ENCODE data around the gene MGAT4A. TPM values are rescaled to one million over a fixed set of nuclear protein-coding genes. Genes with fewer than 3 reads are reported as not detected.

Gene MGAT4A
- total and polyA plus RNA-seq, 2 of the 13 experiments (the other 11 are each of a cell fraction or from before 2014, with no cell fraction given): 47.2 to 90.9 TPM

- TF ChIP-seq ZNF513 (CRISPR knock-in tag; conservative IDR thresholded peaks at IDR 0.05) (no peak), ASH2L (IDR thresholded peaks at IDR 0.05; ENCODE audit: insufficient read length, low read depth, low read length) (peak; percentile 4), ZNF253 (CRISPR knock-in tag; IDR thresholded peaks at IDR 0.05; ENCODE audit: borderline replicate concordance) (no peak), ZNF546 (CRISPR knock-in tag; conservative IDR thresholded peaks at IDR 0.05) (0 out of 2 replicates have a peak, but pooled peaks have one; percentile 17), CENPT (CRISPR knock-in tag; IDR thresholded peaks at IDR 0.05; ENCODE audit: low read depth) (no peak), MATR3 (CRISPR knock-in tag; IDR thresholded peaks at IDR 0.05) (no peak), ZNF7 (CRISPR knock-in tag; IDR thresholded peaks at IDR 0.05) (no peak), ZNF367 (CRISPR knock-in tag; IDR thresholded peaks at IDR 0.05; ENCODE audit: borderline replicate concordance) (no peak)
Measured at GRCh38 chr2:98702858-98703620, 27.9 kb downstream of the MGAT4A start (continued).

- H3K4me3 ChIP-seq (replicated peaks in 1 of 3; ENCODE audit: insufficient read depth in 1 of 3, low read depth in 2 of 3, low read length in 3 of 3): peak overlapping the region; percentile 21 to 55 (median 29)
- ATAC-seq: peak; percentile 99
- in situ Hi-C loops (cut with HindIII; ENCODE audit: extremely low pct_ligation_motif_present, low pct_unique_long_range_greater_than_20kb): no loop called here
- H2AFZ ChIP-seq (ENCODE audit: low read length): no peak overlapping the region
- peaks cover 6% of the 10 kb centered on the region; the same call in 1 of the 2 replicates for H4K20me1 ChIP-seq (ENCODE audit: insufficient read depth, low read length)
- CTCF ChIA-PET (ENCODE audit: low intra/inter-chr PET ratio, low total read pairs): no interaction called here
- peak; percentile 91 for DNase-seq (ENCODE audit: low spot score)
- peak overlapping the region; percentile 88 for H3K27ac ChIP-seq (ENCODE audit: extremely low read length, insufficient read depth, low read length)
- peak overlapping the region; percentile 52 for H3K9ac ChIP-seq (ENCODE audit: insufficient read depth, low read depth, low read length)
- POLR2A ChIA-PET: interaction anchor here (0.5 to 2.0 kb wide), 15 partner anchors 10 to 439 kb away, joined by 3 to 31 read pairs (median 4); partner anchors contain the start of gene MGAT4A
- no peaks in the 10 kb centered on the region for H3K9me3 ChIP-seq (ENCODE audit: low read length)
- FAIRE-seq: peak; percentile 89
- WGBS (ENCODE audit: low lambda C conversion rate): 5% methylated on average over 8 of the region's 8 CpGs
- intact Hi-C loops (cut with micrococcal nuclease; ENCODE audit: unreplicated experiment): loop anchor here (1.0 to 10.0 kb wide), 3 partner anchors 27 to 94 kb away; no protein-coding TSS in a partner anchor
- H3K36me3 ChIP-seq (replicated peaks in 1 of 2; ENCODE audit: control insufficient read depth in 1 of 2, insufficient read depth in 2 of 2, low read length in 2 of 2): peaks cover 2 to 5% of the 10 kb centered on the region in 2 experiments; a peak in 2 of 5 replicates
- no peaks in the 10 kb centered on the region for H3K27me3 ChIP-seq (ENCODE audit: control insufficient read depth in 1 of 2, insufficient read depth in 2 of 2, low read length in 2 of 2)
- no TSS peak for BruUV-seq (replicated peaks)
- peaks cover 82% of the 10 kb centered on the region for H3K79me2 ChIP-seq (ENCODE audit: insufficient read depth, low read length)
- H3K4me2 ChIP-seq (ENCODE audit: low read depth, low read length): peak overlapping the region; percentile 86
- H3K4me1 ChIP-seq (ENCODE audit: insufficient read depth, low read length): peaks cover 63% of the 10 kb centered on the region
- no peak for TF ChIP-seq MAFK (conservative IDR thresholded peaks at IDR 0.05 in 1 of 2, IDR thresholded peaks at IDR 0.05 in 1 of 2; ENCODE audit: low read length in 2 of 2)
- peak; percentile 32; the same call in 1 of the 2 replicates for TF ChIP-seq SAFB2 (CRISPR knock-in tag; IDR thresholded peaks at IDR 0.05; ENCODE audit: borderline replicate concordance, low read depth)
- no peak for TF ChIP-seq MEIS2 (CRISPR knock-in tag; IDR thresholded peaks at IDR 0.05)
- TF ChIP-seq ZBTB39 (CRISPR knock-in tag; IDR thresholded peaks at IDR 0.05): peak; percentile 86; the same call in 1 of the 2 replicates
- TF ChIP-seq ZNF510 (CRISPR knock-in tag; IDR thresholded peaks at IDR 0.05; ENCODE audit: low read depth): 0 out of 2 replicates have a peak, but pooled peaks have one; percentile 75
- TF ChIP-seq PITX1 (CRISPR knock-in tag; IDR thresholded peaks at IDR 0.05): peak; percentile 87
- TF ChIP-seq NFRKB (IDR thresholded peaks at IDR 0.05): no peak
- TF ChIP-seq ZNF121 (CRISPR knock-in tag; IDR thresholded peaks at IDR 0.05): peak; percentile 82
- no peak for TF ChIP-seq ATF3 (CRISPR knock-in tag; IDR thresholded peaks at IDR 0.05)
Measured at GRCh38 chr2:98702127-98702802, 28.7 kb downstream of the MGAT4A start.
